Stimulated activated CD4-positive, alpha-beta T cell treated with anti-CD3 and anti-CD28 coated beads, Interleukin-1b, Interleukin-23, amount 100 ng/mL, for 48 hours (primary cell): ENCODE measurements around the gene SHCBP1.
"Not testable (repeated sequence)": the region's sequence is repeated elsewhere in the genome, so short reads cannot be mapped to it uniquely, and the experiment has no call there.

Source experiments
- DNase-seq: peaks from one replicate; pipeline ENCODE4 v3.0.0-alpha.2; 2020

Gene SHCBP1, protein sequence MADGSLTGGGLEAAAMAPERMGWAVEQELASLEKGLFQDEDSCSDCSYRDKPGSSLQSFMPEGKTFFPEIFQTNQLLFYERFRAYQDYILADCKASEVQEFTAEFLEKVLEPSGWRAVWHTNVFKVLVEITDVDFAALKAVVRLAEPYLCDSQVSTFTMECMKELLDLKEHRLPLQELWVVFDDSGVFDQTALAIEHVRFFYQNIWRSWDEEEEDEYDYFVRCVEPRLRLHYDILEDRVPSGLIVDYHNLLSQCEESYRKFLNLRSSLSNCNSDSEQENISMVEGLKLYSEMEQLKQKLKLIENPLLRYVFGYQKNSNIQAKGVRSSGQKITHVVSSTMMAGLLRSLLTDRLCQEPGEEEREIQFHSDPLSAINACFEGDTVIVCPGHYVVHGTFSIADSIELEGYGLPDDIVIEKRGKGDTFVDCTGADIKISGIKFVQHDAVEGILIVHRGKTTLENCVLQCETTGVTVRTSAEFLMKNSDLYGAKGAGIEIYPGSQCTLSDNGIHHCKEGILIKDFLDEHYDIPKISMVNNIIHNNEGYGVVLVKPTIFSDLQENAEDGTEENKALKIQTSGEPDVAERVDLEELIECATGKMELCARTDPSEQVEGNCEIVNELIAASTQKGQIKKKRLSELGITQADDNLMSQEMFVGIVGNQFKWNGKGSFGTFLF

DNA sequence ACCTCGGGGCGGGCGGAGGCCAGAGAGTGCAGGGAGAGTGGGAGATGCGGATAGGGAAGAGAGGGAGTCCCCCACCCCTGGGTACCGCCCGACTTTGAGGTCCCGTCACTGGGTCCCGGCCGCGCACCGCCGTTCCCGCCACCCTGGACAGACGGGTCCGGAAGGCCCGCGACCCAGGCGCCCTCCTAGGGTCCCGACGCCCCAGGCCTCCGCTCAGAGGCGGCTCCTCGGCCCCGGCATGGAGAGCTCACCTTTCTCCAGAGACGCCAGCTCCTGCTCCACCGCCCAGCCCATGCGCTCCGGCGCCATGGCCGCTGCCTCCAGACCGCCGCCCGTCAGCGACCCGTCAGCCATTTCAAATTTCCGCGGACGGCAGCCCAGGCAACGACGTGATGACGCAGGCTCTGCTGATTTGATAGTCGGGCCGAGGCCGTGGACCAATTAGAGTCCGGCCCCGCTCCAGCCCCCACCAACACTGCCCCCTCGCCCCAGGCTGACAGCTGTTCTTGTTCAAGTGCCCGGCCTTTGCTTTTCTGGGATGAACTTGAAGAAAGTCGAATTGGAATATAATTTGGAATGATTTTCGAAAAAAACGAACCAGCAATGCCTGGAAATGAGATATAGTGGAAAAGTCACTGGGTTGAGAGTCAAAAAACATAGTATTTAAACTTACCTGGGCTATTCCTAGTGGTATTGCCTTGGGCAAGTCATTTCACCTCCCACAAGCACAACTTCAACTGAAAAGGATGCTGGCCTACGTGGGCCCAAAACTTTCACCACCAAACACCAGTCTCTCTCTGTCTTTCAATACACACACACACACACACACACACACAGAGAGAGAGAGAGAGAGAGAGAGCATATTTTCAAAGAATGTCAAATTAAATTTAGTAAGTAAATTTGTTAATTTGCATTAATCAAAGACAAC is at the start of gene SHCBP1:
Gene SHCBP1 (minus strand): TSS at position 374 of the 928 bp plus-strand sequence. CDS start 20 bp downstream, at position 354.
- peak; percentile 87 for DNase-seq

DNA sequence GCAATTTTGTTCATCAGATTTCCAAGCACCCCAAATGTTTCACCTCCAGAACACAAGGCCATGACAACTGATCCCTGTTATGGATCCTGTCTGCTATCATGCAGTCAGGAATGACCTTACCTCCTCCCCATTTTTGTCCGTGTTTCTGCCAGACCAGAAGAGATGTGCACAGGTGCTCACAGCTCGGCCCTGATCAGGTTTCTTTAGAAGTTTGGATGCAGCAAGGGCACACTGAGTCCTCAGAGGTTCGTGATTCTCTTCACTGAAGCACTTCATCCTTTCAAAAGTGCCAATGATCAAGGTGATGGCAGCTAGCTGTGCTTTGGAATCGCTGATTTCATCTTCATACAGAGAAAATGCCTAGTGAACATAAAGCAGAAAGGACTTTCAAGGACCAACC is 40.9 kb upstream of the SHCBP1 start:
- no peak for DNase-seq

DNA sequence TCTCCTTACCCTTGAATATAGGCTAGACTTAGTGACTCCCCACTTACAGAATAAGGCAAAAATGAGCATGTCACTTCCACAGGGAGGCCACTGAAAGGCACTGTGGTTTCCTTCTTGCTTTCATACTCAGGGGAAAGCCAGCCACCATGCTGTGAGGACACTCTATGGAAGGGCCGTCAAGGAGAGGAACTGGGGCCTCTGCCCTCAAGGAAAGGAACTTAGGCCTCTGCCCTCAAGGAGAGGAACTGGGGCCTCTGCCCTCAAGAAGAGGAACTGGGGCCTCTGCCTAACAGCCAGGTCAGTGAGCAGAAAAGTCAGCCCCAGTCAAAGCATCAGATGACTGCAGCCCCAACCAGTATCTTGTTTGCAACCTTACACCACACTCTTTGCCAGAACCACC is 37.7 kb upstream of the SHCBP1 start:
- DNase-seq, result peak; percentile 18

DNA sequence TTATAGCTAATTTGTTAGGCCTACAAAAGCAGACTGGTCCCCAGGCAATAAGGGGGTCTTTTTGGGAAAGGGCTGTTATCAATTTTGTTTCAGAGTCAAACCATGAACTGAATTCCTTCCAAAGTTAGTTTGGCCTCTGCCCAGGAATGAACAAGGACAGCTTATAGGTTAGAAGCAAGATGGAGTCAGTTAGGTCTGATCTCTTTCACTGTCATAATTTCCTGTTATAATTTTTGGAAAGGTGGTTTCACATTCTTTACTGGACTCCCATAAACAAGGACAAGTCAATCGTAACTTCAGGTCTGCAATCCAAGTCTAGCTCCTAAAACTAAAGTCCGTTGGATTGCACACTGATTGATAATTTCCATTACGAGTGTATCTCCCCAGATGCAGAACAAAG is 30.1 kb upstream of the SHCBP1 start:
- DNase-seq, result no peak

DNA sequence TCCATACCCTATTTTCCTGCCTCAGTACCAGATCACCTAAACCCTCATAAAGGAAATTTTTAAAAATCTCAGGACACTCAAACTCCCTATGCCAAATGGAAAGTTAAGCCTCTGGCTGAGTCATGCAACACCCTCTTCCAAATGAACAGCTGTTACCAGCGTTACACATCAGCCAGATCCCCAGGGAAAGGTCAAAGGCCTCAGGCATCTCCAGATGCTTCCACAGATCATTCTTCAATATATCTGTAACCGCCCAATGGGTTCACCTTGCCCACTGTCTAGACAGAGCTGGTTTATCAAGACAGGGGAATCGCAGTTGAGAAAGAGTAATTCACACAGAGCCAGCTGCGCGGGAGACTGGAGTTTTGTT is 29.1 kb upstream of the SHCBP1 start:
- no peak for DNase-seq

DNA sequence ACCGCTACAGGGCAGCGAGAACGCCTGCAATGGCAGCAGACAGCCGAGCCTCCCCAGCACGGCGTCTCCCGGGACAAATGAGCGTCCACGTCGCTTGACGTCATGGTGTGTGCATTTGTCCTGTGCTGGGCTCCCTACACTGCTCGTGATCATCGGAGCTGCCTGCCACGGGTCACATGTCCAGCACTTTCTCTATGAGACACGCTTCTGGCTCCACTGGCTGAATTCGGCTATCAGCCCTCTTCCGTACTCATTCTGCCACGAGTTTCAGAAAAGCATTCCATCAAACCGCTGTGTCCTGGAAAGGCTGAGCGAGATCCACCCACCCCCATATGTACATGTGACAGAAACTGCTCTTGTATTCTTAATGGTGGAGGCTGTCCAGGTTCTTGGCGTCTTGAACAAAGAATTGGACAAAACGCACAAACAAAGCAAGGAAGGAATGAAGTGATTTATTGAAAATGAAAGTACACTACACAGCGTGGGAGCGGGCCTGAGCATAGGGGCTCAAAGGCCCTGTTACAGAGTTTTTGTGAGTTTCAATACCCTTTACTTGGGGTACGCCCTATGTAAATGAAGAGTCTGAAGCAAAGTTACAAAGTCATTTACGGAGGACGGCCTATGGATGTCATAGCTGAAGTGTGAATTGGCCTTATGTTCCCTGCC is 28.5 kb upstream of the SHCBP1 start:
- no peak for DNase-seq

DNA sequence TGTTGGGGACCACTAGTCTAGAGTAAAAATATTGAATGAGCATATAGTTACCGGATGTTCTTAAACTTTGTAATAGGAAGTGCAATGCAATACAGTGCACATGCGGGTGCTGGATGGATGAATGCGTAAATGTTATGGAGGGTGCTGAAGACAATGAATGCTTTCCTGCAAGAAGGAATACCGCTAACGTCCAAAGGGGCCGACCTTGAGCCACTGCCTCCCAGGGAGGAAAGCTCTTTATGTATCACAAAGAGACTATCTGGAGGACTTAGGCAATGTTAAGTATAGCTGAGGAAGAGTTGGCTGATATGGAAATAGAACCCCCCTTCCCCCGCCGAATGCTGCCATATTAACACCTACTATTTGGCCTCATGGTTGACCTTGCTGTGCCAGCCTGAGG is 27.5 kb upstream of the SHCBP1 start:
- DNase-seq, result no peak

DNA sequence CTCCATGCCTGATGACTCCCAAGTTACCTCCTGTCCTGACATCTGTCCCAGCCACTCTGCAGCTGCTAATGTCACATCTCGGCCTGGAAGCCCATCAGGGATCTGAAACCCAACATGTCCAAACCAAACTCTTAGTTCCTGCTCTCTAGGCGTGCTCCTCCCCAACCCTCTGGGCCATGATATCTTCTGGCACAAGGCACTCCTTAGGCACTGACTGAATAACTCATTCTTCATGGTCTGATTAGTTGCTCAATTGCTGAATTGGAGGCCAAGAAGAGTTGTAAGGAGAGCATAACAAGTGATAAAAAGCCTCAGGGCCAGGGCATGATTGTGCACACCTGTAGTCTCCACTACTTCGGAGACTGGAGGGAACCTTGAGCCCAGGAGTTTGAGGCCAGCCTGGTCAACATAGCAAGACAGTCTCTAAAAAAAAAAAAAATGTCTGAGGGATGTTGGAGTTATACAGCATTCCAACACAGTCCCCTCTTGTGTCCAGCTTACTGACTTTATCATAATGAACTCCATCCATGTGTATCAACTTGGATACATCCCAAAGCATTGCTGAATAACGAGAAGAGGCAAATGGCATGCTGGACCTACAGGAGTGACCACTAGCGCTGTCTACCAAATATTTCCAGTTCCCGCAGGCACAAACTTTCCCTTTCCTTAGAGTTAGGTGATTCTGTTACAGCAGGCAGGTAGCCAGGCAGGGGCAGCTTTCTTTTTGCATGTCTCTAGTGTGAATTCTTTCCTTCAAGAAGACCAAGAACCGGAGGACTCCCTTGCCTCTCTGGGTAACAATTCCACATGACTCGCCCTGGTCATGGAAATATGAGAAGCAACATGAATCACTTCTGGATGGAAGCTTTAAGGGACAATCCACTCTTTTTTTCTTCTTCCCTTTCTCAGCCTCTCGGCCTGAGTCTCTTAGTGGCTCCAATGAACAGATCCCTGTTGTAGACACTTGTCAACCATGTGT is 18.1 kb upstream of the SHCBP1 start:
- DNase-seq, result no peak

DNA sequence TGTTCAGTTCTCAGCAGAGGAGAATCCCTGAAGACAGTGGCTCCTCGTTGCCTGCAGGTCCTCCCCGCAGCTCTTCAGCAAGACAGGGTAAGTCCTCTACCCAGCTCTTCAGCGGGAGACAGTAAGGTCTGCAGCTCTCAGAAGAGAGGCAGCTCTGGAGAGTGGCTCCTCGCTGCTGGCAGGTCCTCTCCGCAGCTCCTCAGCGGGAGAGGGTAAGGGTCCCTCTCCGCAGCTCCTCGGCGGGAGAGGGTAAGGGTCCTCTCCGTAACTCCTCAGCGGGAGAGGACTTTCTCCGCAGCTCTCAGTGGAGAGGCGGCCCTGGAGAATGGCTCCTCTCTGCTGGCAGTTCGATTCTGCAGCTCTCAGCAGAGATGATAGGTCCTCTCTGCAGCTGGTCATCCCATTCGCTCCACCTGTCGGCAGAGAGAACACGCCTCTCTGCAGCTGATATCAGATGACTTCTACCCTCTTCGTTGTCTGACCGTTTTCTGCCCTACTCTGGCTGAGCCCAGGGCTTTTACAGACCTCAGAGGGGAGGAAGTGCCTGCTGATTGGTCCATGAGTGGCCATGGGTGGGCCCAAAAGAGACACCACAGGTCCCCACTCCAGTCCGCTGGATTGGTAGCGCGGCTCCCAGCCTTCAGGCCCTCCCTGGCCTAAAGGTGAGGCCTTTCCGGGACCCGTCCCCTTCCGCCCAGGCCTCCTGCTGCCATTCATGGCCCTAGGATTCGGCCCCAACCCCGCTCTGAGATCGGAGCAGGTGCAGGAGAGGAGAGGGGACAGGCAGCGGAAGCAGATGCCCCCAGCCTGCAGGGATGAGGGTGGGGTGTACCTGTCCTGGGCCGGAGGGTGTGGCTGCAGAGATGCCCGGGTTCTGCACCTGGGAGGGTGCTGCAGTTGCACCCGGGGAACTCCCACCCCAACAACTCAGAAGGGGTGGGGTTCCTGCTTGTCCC is 11.9 kb upstream of the SHCBP1 start:
- no peak for DNase-seq

DNA sequence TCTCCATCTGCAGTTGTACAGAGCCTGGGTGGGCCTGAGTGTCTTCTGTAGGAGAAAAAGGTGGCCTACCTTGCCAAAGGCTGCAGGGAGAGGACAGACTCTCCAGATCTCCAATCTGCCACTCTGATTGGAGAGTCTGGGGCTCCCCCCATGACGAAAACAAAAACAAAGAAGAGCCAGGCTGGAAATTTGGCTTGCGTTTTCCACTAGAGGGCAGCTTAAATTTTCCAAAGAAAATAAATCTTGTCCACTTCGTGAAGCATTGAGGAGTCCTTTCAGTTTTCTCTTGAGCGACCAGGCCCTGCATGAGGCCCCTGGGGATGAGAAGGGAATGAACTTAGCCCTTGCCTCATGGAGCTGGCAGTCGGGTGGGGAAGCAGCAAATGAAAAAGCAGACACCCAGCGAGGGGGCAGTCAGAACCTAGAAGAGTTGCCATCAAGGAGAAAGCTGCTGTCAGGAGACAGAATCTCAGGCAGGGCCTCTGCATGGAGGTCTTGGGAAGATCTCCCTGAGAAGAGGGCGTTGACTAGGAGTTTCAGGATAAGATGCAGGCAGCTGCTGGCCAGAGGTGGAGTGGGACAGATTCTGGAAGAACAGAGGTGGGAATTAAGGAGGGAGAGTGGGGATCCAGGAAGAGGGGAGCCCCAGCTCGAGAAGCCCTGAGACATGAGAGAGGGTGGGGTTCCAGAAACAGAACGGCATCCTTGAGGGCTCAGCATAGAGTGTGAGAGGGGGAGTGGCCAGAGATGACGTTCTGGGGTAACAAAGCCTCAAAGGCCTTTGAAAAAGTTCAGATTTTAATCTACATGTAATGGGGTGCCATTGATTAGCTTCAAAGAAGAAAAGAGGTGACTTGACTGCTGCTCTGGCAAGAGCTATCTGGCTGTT is 8.4 kb upstream of the SHCBP1 start:
- DNase-seq, result no peak

DNA sequence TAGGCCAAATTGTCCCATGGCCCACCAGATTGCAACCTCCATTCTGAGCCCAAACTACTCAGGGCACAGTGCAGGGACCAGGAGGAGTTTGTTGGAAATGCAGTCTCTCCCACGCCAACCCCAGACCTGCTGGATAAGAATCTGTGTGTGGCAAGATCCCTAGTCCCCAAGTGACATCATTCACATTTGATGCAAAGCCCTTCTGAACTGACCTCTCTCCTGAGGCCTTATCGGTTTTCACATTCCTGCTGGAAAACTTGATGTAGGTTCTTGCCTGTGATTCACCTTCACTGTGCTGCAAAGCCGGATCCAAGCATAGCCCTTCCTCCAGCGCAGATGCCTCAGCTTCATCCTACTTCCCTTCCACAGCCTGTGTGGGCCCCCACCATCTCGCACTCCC is 6.6 kb upstream of the SHCBP1 start:
- no peak for DNase-seq

DNA sequence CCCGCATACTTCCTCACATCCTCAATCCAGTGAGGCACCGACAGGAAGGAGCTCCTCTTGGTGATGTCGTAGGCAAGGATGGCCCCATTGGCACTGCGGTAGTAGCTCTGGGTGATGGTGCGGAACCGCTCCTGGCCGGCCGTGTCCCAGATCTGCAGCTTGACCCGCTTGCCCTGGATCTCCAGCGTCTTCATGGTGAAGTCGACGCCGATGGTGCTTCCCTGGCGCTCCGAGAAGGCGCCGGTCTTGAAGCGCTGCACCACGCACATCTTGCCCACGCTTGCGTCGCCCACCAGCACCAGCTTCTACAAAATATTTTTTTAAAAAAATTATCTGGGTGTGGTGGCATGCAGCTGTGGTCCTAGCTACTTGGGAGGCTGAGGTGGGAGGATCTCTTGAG is 5.5 kb upstream of the SHCBP1 start:
- not testable (repeated sequence) for DNase-seq

DNA sequence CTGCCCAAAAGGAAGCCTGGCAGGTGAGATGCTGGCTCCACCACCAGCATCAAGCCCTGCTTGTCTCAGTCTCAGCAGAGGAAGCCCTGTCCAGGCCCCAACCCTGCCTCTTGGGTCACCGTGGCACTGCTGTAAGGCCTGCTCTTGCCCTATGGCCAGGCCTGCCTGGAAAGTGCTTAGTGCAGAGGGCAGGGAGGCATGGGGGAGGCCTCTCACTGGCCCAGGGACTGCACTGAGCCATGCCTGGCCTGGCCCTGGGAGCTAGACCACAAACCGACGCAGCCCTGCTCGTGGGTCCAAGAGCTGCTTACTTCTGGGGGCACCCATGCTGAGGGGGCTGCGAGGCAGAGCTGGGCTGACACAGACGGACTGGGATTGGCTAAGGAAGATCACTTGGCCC is 3.7 kb upstream of the SHCBP1 start:
- DNase-seq, result not testable (repeated sequence)

DNA sequence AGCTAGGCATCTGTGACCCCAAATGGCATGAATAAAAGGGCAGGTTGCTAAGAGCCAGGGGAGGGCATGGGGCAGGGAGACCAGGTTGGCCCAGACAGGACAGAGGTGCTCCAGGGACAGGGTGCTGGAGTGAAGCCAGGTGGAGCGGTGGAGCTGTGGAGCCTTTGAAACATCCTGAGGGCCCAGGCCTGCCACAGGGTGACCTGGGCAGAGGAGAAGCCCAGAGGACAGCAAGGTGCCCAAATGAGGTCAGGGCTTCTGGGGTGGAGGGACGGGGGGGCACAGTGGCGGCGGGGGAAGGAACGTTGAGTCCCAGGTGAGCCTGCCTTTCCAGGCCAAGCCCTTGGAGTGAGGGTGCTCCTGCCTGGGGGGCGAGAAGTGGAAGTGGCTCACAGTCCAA is 2.5 kb upstream of the SHCBP1 start:
- not testable (repeated sequence) for DNase-seq

DNA sequence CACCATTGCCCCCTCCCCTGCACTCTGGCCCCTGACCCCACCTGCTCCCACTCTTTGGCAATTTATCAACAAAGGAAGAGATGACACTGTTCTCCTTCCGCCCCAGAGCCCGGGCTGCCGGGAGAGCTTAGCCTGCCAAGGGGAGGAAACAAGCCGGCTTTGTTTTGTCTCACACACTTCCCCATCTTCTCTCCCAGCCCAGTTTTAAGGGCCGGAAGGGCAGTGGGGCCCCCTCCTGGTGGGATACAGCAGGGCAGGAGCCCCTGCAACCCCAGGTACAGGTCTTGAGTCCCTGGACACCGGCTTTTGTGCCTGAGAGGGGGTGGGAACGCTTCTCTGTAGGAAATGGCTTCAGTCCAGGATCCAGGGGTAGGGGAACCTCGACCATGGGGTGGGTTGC is 2.1 kb upstream of the SHCBP1 start:
- DNase-seq, result not testable (repeated sequence)

DNA sequence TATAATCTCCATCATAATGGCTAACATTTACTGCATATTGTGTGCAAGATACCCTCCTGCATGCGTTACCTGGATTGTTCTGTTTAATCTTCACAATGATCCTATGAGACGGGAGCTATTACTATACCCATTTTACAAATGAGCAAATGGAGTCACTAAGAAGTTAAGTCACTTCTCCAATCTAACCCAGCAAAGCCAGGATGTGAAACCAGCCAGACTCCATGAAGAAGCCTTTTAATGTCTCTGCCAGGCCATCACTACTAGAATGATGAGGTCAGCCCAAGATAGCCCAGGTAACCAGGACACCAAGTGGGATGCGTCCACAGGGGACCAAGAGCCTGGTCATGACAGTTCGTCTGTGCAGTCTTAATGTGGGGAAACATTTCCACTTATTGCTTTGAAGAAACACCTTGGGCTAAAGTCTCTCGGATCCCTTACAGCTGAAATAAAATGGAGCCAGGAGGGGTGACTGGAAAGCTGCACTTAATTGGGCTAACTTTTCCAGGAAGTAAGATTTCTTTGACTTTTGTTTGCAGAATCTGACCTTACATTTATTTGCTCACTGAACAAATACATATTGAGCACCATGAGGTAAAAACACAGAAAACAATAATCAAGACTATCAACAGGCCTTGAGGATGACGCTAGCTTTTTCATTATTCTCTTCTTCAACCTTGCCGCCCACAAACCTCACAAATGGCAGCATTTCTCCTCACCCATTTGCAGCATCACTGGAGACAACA is 926 bp upstream of the SHCBP1 start:
- DNase-seq, result no peak

DNA sequence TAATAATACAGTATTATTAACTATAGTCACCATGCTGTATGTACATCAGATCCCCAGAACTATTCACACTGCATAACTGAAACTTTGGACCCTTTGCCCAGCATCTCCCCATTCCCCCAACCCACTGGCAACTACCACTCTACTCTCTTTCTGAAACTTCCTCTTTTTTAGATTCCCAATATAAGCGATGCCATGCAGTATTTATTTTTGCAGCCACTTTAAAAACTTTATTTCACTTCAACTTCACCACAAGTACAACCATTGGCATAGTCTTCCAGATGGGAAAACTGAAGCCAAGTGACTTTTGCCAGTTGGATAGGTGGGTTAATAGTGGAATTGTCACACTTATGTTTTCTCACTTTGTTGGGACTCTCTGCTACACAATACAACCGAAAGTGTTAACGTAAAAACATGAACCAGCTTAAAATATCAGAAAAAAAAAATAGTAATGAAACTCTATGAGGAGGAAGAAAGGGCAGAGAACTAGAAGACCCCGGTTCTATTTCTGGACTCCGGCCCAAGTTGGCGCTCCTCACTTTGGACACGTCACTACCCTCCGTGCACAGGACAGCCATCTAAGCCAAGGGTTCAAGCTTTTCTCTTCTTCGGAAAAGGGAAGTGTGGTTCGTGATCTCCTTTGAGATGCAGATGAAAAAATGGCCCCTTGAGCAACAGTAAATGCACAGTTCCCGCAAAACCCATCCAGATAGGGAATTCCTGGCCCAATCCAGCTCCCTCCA is 743 bp downstream of the SHCBP1 start:
- DNase-seq, result peak; percentile 3

DNA sequence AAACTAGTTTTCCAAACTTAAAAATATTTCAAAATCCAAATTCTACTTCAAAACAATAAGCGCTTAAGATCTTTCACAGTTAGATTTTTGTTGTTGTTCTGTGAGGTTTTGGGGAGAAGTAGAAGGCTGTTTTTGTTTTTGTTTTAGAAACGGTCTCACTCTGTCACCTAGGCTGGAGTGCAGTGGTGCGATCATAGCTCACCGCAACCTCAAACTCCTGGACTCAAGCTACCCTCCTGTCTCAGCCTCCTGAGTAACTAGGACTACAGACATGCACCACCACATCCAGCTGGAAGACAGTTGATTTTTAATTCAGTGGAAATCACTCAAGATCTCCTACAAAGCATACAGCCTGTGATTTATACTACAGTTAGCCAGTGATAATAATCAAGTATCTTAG is 2.7 kb downstream of the SHCBP1 start:
- DNase-seq, result no peak
